Spleen (tissue), 11 donors: ENCODE data around the gene MAT2B. TPM values are rescaled to one million over a fixed set of nuclear protein-coding genes. Genes with fewer than 3 reads are reported as not detected.

Experiments
- DNase-seq: peaks from one replicate; pipeline ENCODE4 v3.0.0-alpha.2; 2020
- H3K27ac ChIP-seq, 8 donors: fragments of 200-600 bp; sonication (generic) in 7 of 8; 1 replicate in 4 of 8; 2 replicates in 4 of 8; pipeline versions ENCODE4 v1.5.0 to v1.8.0; 2016 to 2021; ENCODE audit warnings: inconsistent platforms in 4 of 8, mild to moderate bottlenecking in 4 of 8, moderate library complexity in 1 of 8
- H3K27me3 ChIP-seq, 7 donors: fragments of 200-600 bp; sonication (generic) in 6 of 7; replicated peaks in 1 of 7; 1 replicate in 4 of 7; 2 replicates in 3 of 7; pipeline versions ENCODE4 v1.5.0 to v1.8.0; 2016 to 2021; ENCODE audit warnings: inconsistent platforms in 3 of 7, mild to moderate bottlenecking in 1 of 7
- H3K36me3 ChIP-seq, 6 donors: fragments of 200-600 bp; sonication (generic) in 5 of 6; 1 replicate in 4 of 6; 2 replicates in 2 of 6; pipeline versions ENCODE4 v1.5.0 to v1.8.0; 2016 to 2021; ENCODE audit warnings: inconsistent platforms in 2 of 6
- H3K4me1 ChIP-seq, 6 donors: fragments of 200-600 bp; sonication (generic) in 5 of 6; 1 replicate in 3 of 6; 2 replicates in 3 of 6; pipeline versions ENCODE4 v1.5.0 to v1.8.0; 2016 to 2021; ENCODE audit warnings: inconsistent platforms in 3 of 6
- H3K4me3 ChIP-seq, 8 donors: fragments of 200-600 bp; sonication (generic) in 7 of 8; 1 replicate in 4 of 8; 2 replicates in 4 of 8; pipeline versions ENCODE4 v1.5.0 to v1.8.0; 2016 to 2021; ENCODE audit warnings: inconsistent platforms in 4 of 8, mild to moderate bottlenecking in 4 of 8, moderate library complexity in 2 of 8
- H3K9me3 ChIP-seq, 8 donors: fragments of 200-600 bp; sonication (generic) in 7 of 8; 1 replicate in 4 of 8; 2 replicates in 4 of 8; pipeline versions ENCODE4 v1.5.0 to v1.8.0; 2016 to 2021; ENCODE audit warnings: inconsistent platforms in 4 of 8
- POLR2A ChIP-seq, 3 donors: fragments of 450-650 bp; IDR thresholded peaks; one replicate each; pipeline ENCODE4 v1.5.1; 2017; ENCODE audit warnings: antibody characterized with exemption in 3 of 3, mild to moderate bottlenecking in 1 of 3
- POLR2AphosphoS5 ChIP-seq, 3 donors: sonication (generic); formaldehyde crosslinking; IDR thresholded peaks; one replicate each; pipeline ENCODE4 v1.5.1; 2017; ENCODE audit warnings: antibody characterized with exemption in 3 of 3
- WGBS, 5 donors: extraction: QIAGEN DNeasy Blood & Tissue Kit in 3 of 5; methylation state at CpG; one replicate each; pipeline versions ENCODE4 v1.1.5 to v1.1.7; 2013 to 2018; 5-methylcytosine and 5-hydroxymethylcytosine counted together
- intact Hi-C: fragments of 100-400 bp; cut with DNase I; formaldehyde crosslinking; loops from one replicate; pipeline ENCODE4 v1.15.0; 2023; ENCODE audit warnings: low total_unique reads
- polyA plus RNA-seq, 3 donors: library from polyadenylated mRNA; stranded (reverse); fragments of 200-250 nt; gene quantifications; one replicate each; pipeline ENCODE4 v1.2.1, GENCODE V29; 2013
- total RNA-seq, 7 donors: library from RNA; depleted of rRNA in 3 of 7; stranded (reverse); fragments of >200 nt in 3 of 7; fragmentation: NEBNext Ultra II Directional in 4 of 7; extraction: Animal tissue kit (Norgen Biotek cat#: 25700) in 4 of 7; gene quantifications; one replicate each; pipeline versions ENCODE4 v1.1.0 to v1.2.1, GENCODE V29; 2016 to 2021
- TF ChIP-seq, protein P1 (sequence below), 11 experiments: fragments of 200-600 bp in 7 of 11; fragments of 450-650 bp in 4 of 11; sonication (generic) in 4 of 11; IDR thresholded peaks in 8 of 11; conservative IDR thresholded peaks in 3 of 11; 1 replicate in 7 of 11; 2 replicates in 4 of 11; pipeline versions ENCODE4 v1.4.0 to v1.8.0; 2016 to 2021; ENCODE audit warnings: antibody characterized with exemption in 11 of 11, inconsistent platforms in 4 of 11, mild to moderate bottlenecking in 1 of 11
- donor health status: healthy with polysubstance abuse.
- donor health status: DM: no; HTN: no; CAD: no; lungs with moderate emphysema.
- donor health status: DM: no; HTN: no; CAD: no.
- donor health status: Bipolar disorder and iron deficiency.
- donor health status: healthy.
- donor health status: DM: no; HTN: no; CAD: no.
- donor health status: DM: yes; HTN: yes; CAD: no.

Gene MAT2B
- total and polyA plus RNA-seq, 10 donors = 61.6 to 110 (median 89.6) TPM

- H3K27me3 ChIP-seq = no peaks in the 10 kb centered on the region
- peak overlapping the region; percentile 93 to 99 (median 97) for H3K27ac ChIP-seq
- peak overlapping the region; percentile 49 to 79 (median 62) for H3K4me3 ChIP-seq
- intact Hi-C loops = no loop called here
- H3K36me3 ChIP-seq = peaks cover 0 to 30% (median 18%) of the 10 kb centered on the region in 6 donors
- H3K4me1 ChIP-seq = peaks cover 25 to 61% (median 37%) of the 10 kb centered on the region in 6 donors
- TF ChIP-seq, protein P1, sequence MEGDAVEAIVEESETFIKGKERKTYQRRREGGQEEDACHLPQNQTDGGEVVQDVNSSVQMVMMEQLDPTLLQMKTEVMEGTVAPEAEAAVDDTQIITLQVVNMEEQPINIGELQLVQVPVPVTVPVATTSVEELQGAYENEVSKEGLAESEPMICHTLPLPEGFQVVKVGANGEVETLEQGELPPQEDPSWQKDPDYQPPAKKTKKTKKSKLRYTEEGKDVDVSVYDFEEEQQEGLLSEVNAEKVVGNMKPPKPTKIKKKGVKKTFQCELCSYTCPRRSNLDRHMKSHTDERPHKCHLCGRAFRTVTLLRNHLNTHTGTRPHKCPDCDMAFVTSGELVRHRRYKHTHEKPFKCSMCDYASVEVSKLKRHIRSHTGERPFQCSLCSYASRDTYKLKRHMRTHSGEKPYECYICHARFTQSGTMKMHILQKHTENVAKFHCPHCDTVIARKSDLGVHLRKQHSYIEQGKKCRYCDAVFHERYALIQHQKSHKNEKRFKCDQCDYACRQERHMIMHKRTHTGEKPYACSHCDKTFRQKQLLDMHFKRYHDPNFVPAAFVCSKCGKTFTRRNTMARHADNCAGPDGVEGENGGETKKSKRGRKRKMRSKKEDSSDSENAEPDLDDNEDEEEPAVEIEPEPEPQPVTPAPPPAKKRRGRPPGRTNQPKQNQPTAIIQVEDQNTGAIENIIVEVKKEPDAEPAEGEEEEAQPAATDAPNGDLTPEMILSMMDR (IDR thresholded peaks at IDR 0.05 in 8 of 11, conservative IDR thresholded peaks at IDR 0.05 in 3 of 11) = no peak
- TF ChIP-seq POLR2A (IDR thresholded peaks at IDR 0.05) (no peak), POLR2AphosphoS5 (IDR thresholded peaks at IDR 0.05) (no peak)
- H3K9me3 ChIP-seq = no peaks in the 10 kb centered on the region
- 33 to 42% (median 40%) methylated on average over 6 of the region's 6 CpGs for WGBS, 5 donors
- DNase-seq = no peak
Measured at GRCh38 chr5:163458778-163459385, 46.5 kb upstream of the MAT2B start.

DNA sequence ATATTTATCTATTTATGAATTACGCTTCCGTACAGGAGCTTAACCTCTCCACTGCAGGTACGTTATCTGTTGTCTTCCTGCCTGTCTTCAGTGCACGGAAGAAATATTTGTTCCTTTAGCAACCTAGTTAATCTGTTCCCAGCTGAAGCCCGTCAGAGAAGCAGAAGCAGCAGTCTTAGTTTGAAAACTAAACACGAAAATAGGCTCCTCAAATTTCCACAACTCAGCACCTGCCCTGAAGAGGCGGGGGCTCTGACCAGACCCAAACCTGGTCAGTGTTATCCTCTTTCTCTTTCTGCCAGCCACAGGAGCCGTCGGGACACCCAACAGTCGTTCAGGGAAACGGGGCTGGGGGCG is 46.0 kb upstream of the MAT2B start:
- no peak for TF ChIP-seq POLR2AphosphoS5 (IDR thresholded peaks at IDR 0.05)
- TF ChIP-seq POLR2A (IDR thresholded peaks at IDR 0.05) = no peak
- TF ChIP-seq, protein P1 (IDR thresholded peaks at IDR 0.05 in 8 of 11, conservative IDR thresholded peaks at IDR 0.05 in 3 of 11) = no peak
- Histone ChIP-seq H3K9me3 (no peaks in the 10 kb centered on the region), H3K27ac (peak overlapping the region; percentile 93 to 99 (median 97)), H3K4me1 (peaks cover 25 to 61% (median 37%) of the 10 kb centered on the region in 6 donors), H3K36me3 (peaks cover 0 to 26% (median 16%) of the 10 kb centered on the region in 6 donors), H3K4me3 (peak overlapping the region; percentile 49 to 79 (median 62)), H3K27me3 (no peaks in the 10 kb centered on the region)
- intact Hi-C loops = no loop called here
- no peak for DNase-seq
- WGBS, 5 donors = 0 to 1% (median 0%) methylated on average over 12 of the region's 12 CpGs

- DNase-seq = peak; percentile 99
- Histone ChIP-seq H3K27me3 (no peaks in the 10 kb centered on the region), H3K9me3 (no peaks in the 10 kb centered on the region), H3K4me3 (peak within 1 kb of the TSS; percentile 49 to 79 (median 62)), H3K36me3 (peaks cover 0 to 20% (median 11%) of the 10 kb centered on the region in 6 donors), H3K27ac (peak within 1 kb of the TSS; percentile 93 to 99 (median 97)), H3K4me1 (peaks cover 25 to 61% (median 37%) of the 10 kb centered on the region in 6 donors)
- intact Hi-C loops = loop anchor here (5.0 kb wide), 1 partner anchor 47 kb away; the partner anchor contains the start of gene MAT2B
- TF ChIP-seq, protein P1 (IDR thresholded peaks at IDR 0.05 in 8 of 11, conservative IDR thresholded peaks at IDR 0.05 in 3 of 11) = peak in 6 of 11 experiments; percentile 18 to 41 (median 26)
- TF ChIP-seq POLR2AphosphoS5 (IDR thresholded peaks at IDR 0.05) (peak; percentile 97 to 99 (median 98)), POLR2A (IDR thresholded peaks at IDR 0.05) (peak; percentile 65 to 86 (median 74))
- WGBS, 5 donors = 0 to 1% (median 0%) methylated on average over 39 to 59 of the region's 59 CpGs
Measured at GRCh38 chr5:163459819-163460561, 45.4 kb upstream of the MAT2B start, which contains the start of gene NUDCD2. TSS of gene NUDCD2 (minus strand) at chr5:163460102. CDS start at chr5:163460050, 52 bp downstream.
